H1 (cell line): ENCODE results near the gene GABRG3. TPM values are rescaled to one million over a fixed set of nuclear protein-coding genes. Genes with fewer than 3 reads are reported as not detected.

ENCODE experiments used
- CTCF ChIA-PET: fragments of 300-600 bp; sonication (Branson Sonifier 250); formaldehyde crosslinking; loops from one replicate; lab custom pipeline; 2021; ENCODE audit not compliant: partially characterized antibody; lab: Charles Lee
- POLR2A ChIA-PET: fragments of 300-600 bp; sonication (Branson Sonifier 250); formaldehyde crosslinking; loops from one replicate; lab custom pipeline; 2021; ENCODE audit warnings: inconsistent platforms; ENCODE audit not compliant: partially characterized antibody; lab: Charles Lee
- DNase-seq, 2 experiments: peaks; one replicate each; pipeline versions ENCODE4 v3.0.0 to v3.0.0-alpha.2; 2010 to 2022; ENCODE audit warnings: low spot score in 2 of 2, low read depth in 1 of 2, mixed read lengths in 1 of 2
- FAIRE-seq: peaks from 2 replicates; lab custom pipeline; 2011; peaks lifted over from hg19 to GRCh38; lab: Jason Lieb, UNC
- H2AFZ ChIP-seq: 2 replicates; pipeline ENCODE4 v1.8.1; 2012; ENCODE audit warnings: low read length, inconsistent platforms
- H2AK5ac ChIP-seq: 2 replicates; pipeline ENCODE4 v1.6.1; 2013; ENCODE audit warnings: low read depth, low read length
- H2BK120ac ChIP-seq: replicated peaks from 2 replicates; pipeline ENCODE3; 2013; ENCODE audit warnings: low read depth, low read length, inconsistent platforms
- H2BK12ac ChIP-seq: 2 replicates; pipeline ENCODE4 v1.6.1; 2013; ENCODE audit warnings: low read depth, low read length
- H2BK15ac ChIP-seq: 2 replicates; pipeline ENCODE4 v1.6.1; 2013; ENCODE audit warnings: low read length
- H2BK20ac ChIP-seq: 2 replicates; pipeline ENCODE4 v1.6.1; 2013; ENCODE audit warnings: low read length
- H2BK5ac ChIP-seq: 2 replicates; pipeline ENCODE4 v1.6.1; 2013; ENCODE audit warnings: low read depth, low read length
- H3K14ac ChIP-seq: 2 replicates; pipeline ENCODE4 v1.6.1; 2013; ENCODE audit warnings: inconsistent platforms; ENCODE audit not compliant: insufficient read length
- H3K18ac ChIP-seq: 2 replicates; pipeline ENCODE4 v1.6.1; 2013; ENCODE audit warnings: low read length; ENCODE audit errors: extremely low read depth
- H3K23ac ChIP-seq: 2 replicates; pipeline ENCODE4 v1.6.1; 2013; ENCODE audit warnings: inconsistent platforms; ENCODE audit not compliant: insufficient read length
- H3K23me2 ChIP-seq: 2 replicates; pipeline ENCODE4 v1.6.1; 2013; ENCODE audit warnings: low read depth, low read length
- H3K27ac ChIP-seq: 2 replicates; pipeline ENCODE4 v1.6.1; 2011; ENCODE audit warnings: low read depth, low read length, inconsistent platforms
- H3K27me3 ChIP-seq, 4 experiments: replicated peaks in 1 of 4; 1 replicate in 1 of 4; 2 replicates in 3 of 4; pipeline versions ENCODE4 v1.6.1 to v1.8.1; 2011 to 2013; ENCODE audit warnings: low read length in 3 of 4, mild to moderate bottlenecking in 3 of 4, inconsistent platforms in 2 of 4, mixed read lengths in 2 of 4, moderate library complexity in 1 of 4; ENCODE audit not compliant: control insufficient read depth in 3 of 4, insufficient read depth in 3 of 4; ENCODE audit errors: extremely low read depth in 1 of 4
- H3K36me3 ChIP-seq, 4 experiments: 2 replicates each; pipeline versions ENCODE4 v1.6.1 to v1.8.1; 2011 to 2013; ENCODE audit warnings: mild to moderate bottlenecking in 4 of 4, low read length in 3 of 4, moderate library complexity in 2 of 4, control low read depth in 1 of 4, inconsistent platforms in 1 of 4; ENCODE audit not compliant: insufficient read depth in 4 of 4, control insufficient read depth in 2 of 4
- H3K4ac ChIP-seq: replicated peaks from 2 replicates; pipeline ENCODE3; 2013; ENCODE audit warnings: low read length, low read depth, mixed read lengths, inconsistent platforms; ENCODE audit not compliant: insufficient read length
- H3K4me1 ChIP-seq, 4 experiments: replicated peaks in 1 of 4; 1 replicate in 1 of 4; 2 replicates in 3 of 4; pipeline versions ENCODE4 v1.6.1 to v1.8.1; 2011 to 2013; ENCODE audit warnings: low read length in 3 of 4, inconsistent platforms in 2 of 4, mixed read lengths in 1 of 4; ENCODE audit not compliant: insufficient read depth in 4 of 4, control insufficient read depth in 3 of 4
- H3K4me2 ChIP-seq, 2 experiments: 2 replicates each; pipeline versions ENCODE4 v1.6.1 to v1.8.1; 2011 to 2013; ENCODE audit warnings: low read depth in 2 of 2, low read length in 2 of 2, control low read depth in 1 of 2, inconsistent platforms in 1 of 2, mild to moderate bottlenecking in 1 of 2; ENCODE audit not compliant: insufficient read depth in 1 of 2
- H3K4me3 ChIP-seq, 4 experiments: fragments of 200-600, 300-600 bp in 1 of 4; sonication (generic), shearing (Covaris generic), sonication (Bioruptor Twin) in 1 of 4; 2 replicates each; pipeline versions ENCODE4 v1.5.1 to v1.8.1; 2011 to 2016; ENCODE audit warnings: low read length in 4 of 4, low read depth in 3 of 4, control low read depth in 2 of 4, inconsistent platforms in 2 of 4, mild to moderate bottlenecking in 2 of 4, mixed read lengths in 1 of 4, moderate library complexity in 1 of 4; ENCODE audit not compliant: insufficient read depth in 2 of 4; ENCODE audit errors: extremely low read depth in 1 of 4
- H3K56ac ChIP-seq: replicated peaks from 2 replicates; pipeline ENCODE3; 2013; ENCODE audit warnings: low read depth, mild to moderate bottlenecking, mixed read lengths, low read length, inconsistent platforms; ENCODE audit not compliant: insufficient read length
- H3K79me1 ChIP-seq: 2 replicates; pipeline ENCODE4 v1.6.1; 2013; ENCODE audit warnings: low read depth, low read length, control low read depth
- H3K79me2 ChIP-seq, 2 experiments: 2 replicates each; pipeline versions ENCODE4 v1.6.1 to v1.8.1; 2012 to 2013; ENCODE audit warnings: low read length in 2 of 2, mild to moderate bottlenecking in 2 of 2, inconsistent platforms in 1 of 2; ENCODE audit not compliant: insufficient read depth in 2 of 2, control insufficient read depth in 1 of 2
- H3K9ac ChIP-seq, 4 experiments: replicated peaks in 1 of 4; 1 replicate in 1 of 4; 2 replicates in 3 of 4; pipeline versions ENCODE4 v1.6.1 to v1.8.1; 2011 to 2013; ENCODE audit warnings: low read depth in 3 of 4, low read length in 3 of 4, control low read depth in 2 of 4, mild to moderate bottlenecking in 2 of 4, moderate library complexity in 2 of 4, inconsistent platforms in 1 of 4; ENCODE audit errors: extremely low read depth in 1 of 4
- H3K9me3 ChIP-seq, 2 experiments: 2 replicates each; pipeline versions ENCODE4 v1.6.1 to v1.8.1; 2012 to 2013; ENCODE audit warnings: mild to moderate bottlenecking in 2 of 2, moderate library complexity in 2 of 2, control low read depth in 1 of 2, inconsistent platforms in 1 of 2, low read depth in 1 of 2, low read length in 1 of 2, mixed read lengths in 1 of 2; ENCODE audit not compliant: insufficient read depth in 2 of 2
- H4K20me1 ChIP-seq, 2 experiments: replicated peaks in 1 of 2; 2 replicates each; pipeline versions ENCODE3 to v1.8.1; 2011 to 2013; ENCODE audit warnings: inconsistent platforms in 2 of 2, low read length in 2 of 2, mild to moderate bottlenecking in 1 of 2; ENCODE audit not compliant: insufficient read depth in 2 of 2, control insufficient read depth in 1 of 2
- H4K5ac ChIP-seq: 2 replicates; pipeline ENCODE4 v1.6.1; 2013; ENCODE audit warnings: low read length, low read depth, mixed read lengths, inconsistent platforms; ENCODE audit not compliant: insufficient read length
- H4K8ac ChIP-seq: 2 replicates; pipeline ENCODE4 v1.8.0; 2013; ENCODE audit warnings: mild to moderate bottlenecking, moderate library complexity, low read length, inconsistent platforms; ENCODE audit not compliant: insufficient read depth; ENCODE audit errors: extremely low read depth
- H4K91ac ChIP-seq: replicated peaks from 2 replicates; pipeline ENCODE3; 2013; ENCODE audit warnings: low read length, mixed read lengths, inconsistent platforms; ENCODE audit not compliant: insufficient read length
- BACH1 ChIP-seq: IDR thresholded peaks from 2 replicates; pipeline ENCODE4 v1.6.1; 2012; ENCODE audit warnings: low read length, improper control_type of control experiment
- CBX8 ChIP-seq: fragments of 300-800, 300-1000 bp; sonication (generic); IDR thresholded peaks from 2 replicates; pipeline ENCODE4 v1.7.1; 2016; ENCODE audit warnings: low read depth, low read length, borderline replicate concordance
- CREB1 ChIP-seq: IDR thresholded peaks from 2 replicates; pipeline ENCODE4 v1.6.1; 2012; ENCODE audit warnings: inconsistent platforms
- CTBP2 ChIP-seq: IDR thresholded peaks from 2 replicates; pipeline ENCODE4 v1.7.0; 2011; ENCODE audit warnings: borderline replicate concordance, mild to moderate bottlenecking, moderate library complexity, mixed read lengths, low read length; ENCODE audit not compliant: insufficient read depth, insufficient read length
- EGR1 ChIP-seq: IDR thresholded peaks from 2 replicates; pipeline ENCODE4 v1.6.1; 2011; ENCODE audit warnings: low read depth, low read length, borderline replicate concordance
- JUND ChIP-seq: IDR thresholded peaks from 2 replicates; pipeline ENCODE4 v1.6.1; 2011; ENCODE audit warnings: mild to moderate bottlenecking, improper control_type of control experiment, low read length
- KDM1A ChIP-seq: fragments of 200-600, 300-600 bp; sonication (generic); IDR thresholded peaks from 2 replicates; pipeline ENCODE4 v1.7.1; 2016; ENCODE audit warnings: mild to moderate bottlenecking, low read length, borderline replicate concordance
- MAFK ChIP-seq: IDR thresholded peaks from 2 replicates; pipeline ENCODE4 v1.6.1; 2012; ENCODE audit warnings: low read depth, mild to moderate bottlenecking, improper control_type of control experiment, low read length
- RNF2 ChIP-seq: fragments of 200-900, 300-1000 bp; sonication (generic); IDR thresholded peaks from 2 replicates; pipeline ENCODE4 v1.7.1; 2016; ENCODE audit warnings: borderline replicate concordance, low read depth, mild to moderate bottlenecking, antibody characterized with exemption, low read length; ENCODE audit not compliant: poor library complexity, severe bottlenecking; ENCODE audit errors: missing control alignments
- SAP30 ChIP-seq: fragments of 300-600 bp; sonication (generic); IDR thresholded peaks from 2 replicates; pipeline ENCODE4 v1.7.1; 2012; ENCODE audit warnings: low read length, moderate library complexity, mild to moderate bottlenecking, inconsistent platforms; ENCODE audit not compliant: insufficient read depth, insufficient replicate concordance
- SIX5 ChIP-seq: IDR thresholded peaks from 2 replicates; pipeline ENCODE4 v1.6.1; 2011; ENCODE audit warnings: mild to moderate bottlenecking, low read depth, low read length
- TBP ChIP-seq: IDR thresholded peaks from 2 replicates; pipeline ENCODE4 v1.6.1; 2011; ENCODE audit warnings: low read depth, low read length, improper control_type of control experiment
- WGBS, 2 experiments: shearing (Covaris generic) in 1 of 2; methylation state at CpG; one replicate each; pipeline versions ENCODE4 v1.1.6 to v1.1.7; 2013 to 2015; ENCODE audit warnings: low lambda C conversion rate in 2 of 2, mixed read lengths in 2 of 2, inconsistent platforms in 1 of 2, low coverage in 1 of 2, missing lambda C conversion rate in 1 of 2; ENCODE audit not compliant: insufficient replicate concordance in 2 of 2, insufficient coverage in 1 of 2, insufficient read length in 1 of 2; ENCODE audit errors: extremely low coverage in 1 of 2, missing lambda C conversion rate in 1 of 2; 5-methylcytosine and 5-hydroxymethylcytosine counted together
- polyA plus RNA-seq, 7 experiments: library from polyadenylated mRNA; depleted of rRNA in 3 of 7; stranded (reverse) in 5 of 7; unstranded in 2 of 7; fragments of >200 nt in 5 of 7; fragments of 200-250 nt in 2 of 7; gene quantifications; 1 replicate in 5 of 7; 2 replicates in 1 of 7; 4 replicates in 1 of 7; pipeline versions ENCODE4 v1.2.1 to v1.2.3, GENCODE V29; 2011 to 2013; ENCODE audit warnings: missing spikeins in 2 of 7, mixed read lengths in 2 of 7
- total RNA-seq: library from RNA; stranded (reverse); fragmentation: NEBNext Ultra II Directional; extraction: Animal tissue kit (Norgen Biotek cat#: 25700); gene quantifications from 2 replicates; pipeline ENCODE4 v1.2.1, GENCODE V29; 2021

GABRG3 gene
- total and polyA plus RNA-seq, 2 of the 8 experiments (the other 6 are each of a cell fraction or from before 2014, with no cell fraction given): 0.17 to 0.80 TPM

- H3K79me2 ChIP-seq: no peaks in the 10 kb centered on the region
- ChIA-PET POLR2A (no interaction called here), CTCF (interaction anchor here (0.6 to 8.1 kb wide), 2 partner anchors 10 to 461 kb away, joined by 3 to 74 read pairs; partner anchors contain the start of gene GABRG3)
- H2BK120ac ChIP-seq: no peak overlapping the region
- H3K36me3 ChIP-seq: no peaks in the 10 kb centered on the region
- H2BK5ac ChIP-seq: no peak overlapping the region
- no peak overlapping the region for H2BK15ac ChIP-seq
- H3K9ac ChIP-seq: no peak overlapping the region
- WGBS, 2 experiments: 87% methylated on average over 4 of the region's 4 CpGs; no CpG with 5 or more reads in 1 of the 2 experiments
- no peak overlapping the region for H4K8ac ChIP-seq
- no peak overlapping the region for H3K4ac ChIP-seq
- no peaks in the 10 kb centered on the region for H3K27me3 ChIP-seq
- H3K14ac ChIP-seq: no peak overlapping the region
- no peaks in the 10 kb centered on the region for H3K4me1 ChIP-seq
- no peak overlapping the region for H3K27ac ChIP-seq
- no peak for FAIRE-seq
- no peak overlapping the region for H3K4me2 ChIP-seq
- H3K9me3 ChIP-seq: no peaks in the 10 kb centered on the region
- H3K18ac ChIP-seq: no peak overlapping the region
- no peak overlapping the region for H2BK20ac ChIP-seq
- no peaks in the 10 kb centered on the region for H3K23me2 ChIP-seq
- no peak overlapping the region for H4K91ac ChIP-seq
- no peak overlapping the region for H3K4me3 ChIP-seq
- no peaks in the 10 kb centered on the region for H3K79me1 ChIP-seq
- H2AK5ac ChIP-seq: peak overlapping the region; percentile 17; the same call in 1 of the 2 replicates
- no peak overlapping the region for H2BK12ac ChIP-seq
- H4K5ac ChIP-seq: no peak overlapping the region
- H4K20me1 ChIP-seq: no peaks in the 10 kb centered on the region
- TF ChIP-seq MAFK (no peak), SAP30 (no peak), KDM1A (no peak), RNF2 (no peak), JUND (no peak), SIX5 (no peak), CBX8 (no peak), TBP (no peak), BACH1 (no peak), CTBP2 (no peak), CREB1 (no peak), EGR1 (no peak)
- TF ChIP-seq, all 59 proteins: peak for 0
- Histone ChIP-seq H3K56ac (no peak overlapping the region), H3K23ac (no peak overlapping the region), H2AFZ (no peak overlapping the region)
- DNase-seq: no peak
Measured at GRCh38 chr15:26981492-26981891, 10.5 kb downstream of the GABRG3 start.
